ENCODE results near the gene TGM3. TPM values are rescaled to one million over a fixed set of nuclear protein-coding genes. Genes with fewer than 3 reads are reported as not detected.

Gene TGM3
- polyA plus RNA-seq, 1 donor from 2014 or later = 0.24 TPM

GRCh38 chr20:2386516-2387179, 90.8 kb downstream of the TGM3 start:
- H3K36me3 ChIP-seq (ENCODE audit: insufficient read depth, low read length) = no peaks in the 10 kb centered on the region
- peaks cover 4% of the 10 kb centered on the region for H3K9me3 ChIP-seq (ENCODE audit: low read length)
- TF ChIP-seq, protein P1, sequence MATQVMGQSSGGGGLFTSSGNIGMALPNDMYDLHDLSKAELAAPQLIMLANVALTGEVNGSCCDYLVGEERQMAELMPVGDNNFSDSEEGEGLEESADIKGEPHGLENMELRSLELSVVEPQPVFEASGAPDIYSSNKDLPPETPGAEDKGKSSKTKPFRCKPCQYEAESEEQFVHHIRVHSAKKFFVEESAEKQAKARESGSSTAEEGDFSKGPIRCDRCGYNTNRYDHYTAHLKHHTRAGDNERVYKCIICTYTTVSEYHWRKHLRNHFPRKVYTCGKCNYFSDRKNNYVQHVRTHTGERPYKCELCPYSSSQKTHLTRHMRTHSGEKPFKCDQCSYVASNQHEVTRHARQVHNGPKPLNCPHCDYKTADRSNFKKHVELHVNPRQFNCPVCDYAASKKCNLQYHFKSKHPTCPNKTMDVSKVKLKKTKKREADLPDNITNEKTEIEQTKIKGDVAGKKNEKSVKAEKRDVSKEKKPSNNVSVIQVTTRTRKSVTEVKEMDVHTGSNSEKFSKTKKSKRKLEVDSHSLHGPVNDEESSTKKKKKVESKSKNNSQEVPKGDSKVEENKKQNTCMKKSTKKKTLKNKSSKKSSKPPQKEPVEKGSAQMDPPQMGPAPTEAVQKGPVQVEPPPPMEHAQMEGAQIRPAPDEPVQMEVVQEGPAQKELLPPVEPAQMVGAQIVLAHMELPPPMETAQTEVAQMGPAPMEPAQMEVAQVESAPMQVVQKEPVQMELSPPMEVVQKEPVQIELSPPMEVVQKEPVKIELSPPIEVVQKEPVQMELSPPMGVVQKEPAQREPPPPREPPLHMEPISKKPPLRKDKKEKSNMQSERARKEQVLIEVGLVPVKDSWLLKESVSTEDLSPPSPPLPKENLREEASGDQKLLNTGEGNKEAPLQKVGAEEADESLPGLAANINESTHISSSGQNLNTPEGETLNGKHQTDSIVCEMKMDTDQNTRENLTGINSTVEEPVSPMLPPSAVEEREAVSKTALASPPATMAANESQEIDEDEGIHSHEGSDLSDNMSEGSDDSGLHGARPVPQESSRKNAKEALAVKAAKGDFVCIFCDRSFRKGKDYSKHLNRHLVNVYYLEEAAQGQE (IDR thresholded peaks at IDR 0.05; ENCODE audit: borderline replicate concordance) = no peak
- TF ChIP-seq POLR2AphosphoS5 (IDR thresholded peaks at IDR 0.05) = no peak
- H3K79me2 ChIP-seq (replicated peaks; ENCODE audit: insufficient read depth, low read length) = no peaks in the 10 kb centered on the region
- H2AFZ ChIP-seq (ENCODE audit: low read depth, low read length) = no peak overlapping the region
- H3K4me3 ChIP-seq (ENCODE audit: low read length) = no peak overlapping the region
- H3F3A ChIP-seq (ENCODE audit: insufficient read depth, low read length, poor library complexity, severe bottlenecking) = no peaks in the 10 kb centered on the region
- H4K20me1 ChIP-seq (ENCODE audit: insufficient read depth) = no peaks in the 10 kb centered on the region
- H3K9me2 ChIP-seq (ENCODE audit: insufficient read depth, low read length) = no peaks in the 10 kb centered on the region
- no peak overlapping the region for H3K4me2 ChIP-seq (ENCODE audit: low read length)
- no peak overlapping the region for H3K27ac ChIP-seq (ENCODE audit: low read length)
- H3K27me3 ChIP-seq (ENCODE audit: insufficient read depth, low read depth, low read length) = no peaks in the 10 kb centered on the region
- H3K9ac ChIP-seq (ENCODE audit: low read length) = no peak overlapping the region

DNA sequence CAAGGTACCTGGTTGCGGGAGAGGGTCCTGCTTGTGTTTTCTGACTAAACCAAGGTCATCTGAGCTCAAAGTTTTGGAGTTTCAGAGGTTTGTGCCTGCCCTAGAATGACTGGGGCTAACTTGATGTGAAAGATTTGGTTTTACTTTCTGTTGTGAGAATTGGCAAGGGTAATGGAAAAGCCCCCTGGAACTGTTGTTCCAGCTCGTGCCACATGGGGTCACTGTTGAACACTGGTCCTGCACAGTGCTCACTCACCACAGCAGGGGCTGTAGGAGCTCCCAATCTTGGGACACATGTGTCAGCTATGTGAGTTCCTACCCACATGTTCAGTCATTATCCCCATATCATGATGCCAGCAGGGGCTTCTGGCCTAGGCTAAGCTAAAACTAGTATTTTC, 91.4 kb downstream of the TGM3 start:
- Histone ChIP-seq H3K27me3 (ENCODE audit: insufficient read depth, low read depth, low read length) (no peaks in the 10 kb centered on the region), H2AFZ (ENCODE audit: low read depth, low read length) (no peak overlapping the region), H3K9ac (ENCODE audit: low read length) (no peak overlapping the region), H3F3A (ENCODE audit: insufficient read depth, low read length, poor library complexity, severe bottlenecking) (no peaks in the 10 kb centered on the region), H3K79me2 (replicated peaks; ENCODE audit: insufficient read depth, low read length) (no peaks in the 10 kb centered on the region), H4K20me1 (ENCODE audit: insufficient read depth) (no peaks in the 10 kb centered on the region), H3K36me3 (ENCODE audit: insufficient read depth, low read length) (no peaks in the 10 kb centered on the region), H3K9me3 (ENCODE audit: low read length) (peaks cover 4% of the 10 kb centered on the region), H3K4me2 (ENCODE audit: low read length) (no peak overlapping the region), H3K4me3 (ENCODE audit: low read length) (no peak overlapping the region), H3K27ac (ENCODE audit: low read length) (no peak overlapping the region), H3K9me2 (ENCODE audit: insufficient read depth, low read length) (no peaks in the 10 kb centered on the region)
- no peak for TF ChIP-seq EP300 (conservative IDR thresholded peaks at IDR 0.05; ENCODE audit: poor library complexity, severe bottlenecking)
- no peak for TF ChIP-seq POLR2AphosphoS5 (IDR thresholded peaks at IDR 0.05)
- TF ChIP-seq, protein P1 (IDR thresholded peaks at IDR 0.05; ENCODE audit: borderline replicate concordance) = no peak

DNA sequence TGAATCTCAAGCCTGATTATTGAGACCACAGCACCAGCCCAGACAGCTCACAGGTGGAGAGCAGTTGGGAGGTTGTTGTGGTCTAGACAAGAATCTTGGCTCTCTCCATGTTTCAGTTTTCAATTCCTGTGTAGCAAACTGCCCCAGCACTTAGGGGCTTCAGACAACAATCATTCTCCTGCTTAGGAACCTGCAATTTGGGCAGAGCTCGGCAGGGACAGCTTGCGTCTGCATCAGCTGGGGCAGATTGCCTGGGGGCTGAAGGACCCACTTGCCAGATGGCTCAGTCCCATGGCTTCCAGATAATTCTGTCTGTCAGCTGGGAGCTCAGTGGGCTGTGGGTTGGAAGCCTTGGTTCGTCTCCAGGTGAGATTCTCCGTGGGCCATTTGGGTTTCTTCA, 91.8 kb downstream of the TGM3 start:
- H3K9me2 ChIP-seq (ENCODE audit: insufficient read depth, low read length) = no peaks in the 10 kb centered on the region
- H3K79me2 ChIP-seq (replicated peaks; ENCODE audit: insufficient read depth, low read length) = no peaks in the 10 kb centered on the region
- no peak for TF ChIP-seq MXI1 (conservative IDR thresholded peaks at IDR 0.05; ENCODE audit: poor library complexity, severe bottlenecking)
- no peak for TF ChIP-seq EP300 (conservative IDR thresholded peaks at IDR 0.05; ENCODE audit: poor library complexity, severe bottlenecking)
- TF ChIP-seq EZH2 (IDR thresholded peaks at IDR 0.05; ENCODE audit: borderline replicate concordance, insufficient read depth, low read length, poor library complexity, severe bottlenecking) = no peak
- no peak for TF ChIP-seq TAF1 (IDR thresholded peaks at IDR 0.05; ENCODE audit: low read depth)
- H3K4me3 ChIP-seq (ENCODE audit: low read length) = no peak overlapping the region
- no peaks in the 10 kb centered on the region for H3K36me3 ChIP-seq (ENCODE audit: insufficient read depth, low read length)
- no peaks in the 10 kb centered on the region for H4K20me1 ChIP-seq (ENCODE audit: insufficient read depth)
- H3F3A ChIP-seq (ENCODE audit: insufficient read depth, low read length, poor library complexity, severe bottlenecking) = no peaks in the 10 kb centered on the region
- H3K27me3 ChIP-seq (ENCODE audit: insufficient read depth, low read depth, low read length) = no peaks in the 10 kb centered on the region
- H3K4me2 ChIP-seq (ENCODE audit: low read length) = no peak overlapping the region
- no peak overlapping the region for H3K27ac ChIP-seq (ENCODE audit: low read length)
- no peak overlapping the region for H3K9ac ChIP-seq (ENCODE audit: low read length)
- H3K9me3 ChIP-seq (ENCODE audit: low read length) = peaks cover 4% of the 10 kb centered on the region
- no peak overlapping the region for H2AFZ ChIP-seq (ENCODE audit: low read depth, low read length)

Other genes starting within 250 kb of the TGM3 start
- gene STK35, start 194.2 kb upstream of the TGM3 start, polyA plus RNA-seq = 8.1 and 10.8 TPM in 2 replicates
- not detected in 2 replicates for gene TGM6, start 84.9 kb downstream of the TGM3 start, polyA plus RNA-seq
- gene SNRPB, start 174.8 kb downstream of the TGM3 start, polyA plus RNA-seq = 289 and 335 TPM in 2 replicates
- 10.5 and 14.3 TPM in 2 replicates for gene ZNF343, start 212.9 kb downstream of the TGM3 start, polyA plus RNA-seq
- gene TMC2, start 240.6 kb downstream of the TGM3 start, polyA plus RNA-seq = 0.11 and 0.66 TPM in 2 replicates

Measured in neural cell (in vitro differentiated cells).